ENCODE results near the gene COL4A6. TPM values are rescaled to one million over a fixed set of nuclear protein-coding genes. Genes with fewer than 3 reads are reported as not detected.

Gene COL4A6
- polyA plus RNA-seq, 3 donors from 2014 or later: not detected

GRCh38 chrX:108341947-108342346 lies 96.3 kb downstream of the COL4A6 start:
- no peaks in the 10 kb centered on the region for H3K36me3 Mint-ChIP-seq

GRCh38 chrX:108332281-108332680 lies 105.9 kb downstream of the COL4A6 start:
- H3K27ac Mint-ChIP-seq: no peak overlapping the region
- no peaks in the 10 kb centered on the region for H3K36me3 Mint-ChIP-seq
- H3K4me3 Mint-ChIP-seq: no peak overlapping the region
- DNase-seq: no peak
- peaks cover 0 to 4% (median 0%) of the 10 kb centered on the region in 3 donors for H3K27me3 Mint-ChIP-seq (ENCODE audit: low read depth in 3 of 3)
- no peaks in the 10 kb centered on the region for H3K9me3 Mint-ChIP-seq
- no peaks in the 10 kb centered on the region for H3K4me1 Mint-ChIP-seq

More at GRCh38 chrX:108341947-108342346, 96.3 kb downstream of the COL4A6 start:
- Mint-ChIP-seq H3K9me3 (peaks cover 0 to 4% (median 0%) of the 10 kb centered on the region in 6 donors), H3K27ac (no peak overlapping the region), H3K27me3 (ENCODE audit: low read depth in 3 of 3) (peaks cover 0 to 9% (median 1%) of the 10 kb centered on the region in 3 donors), H3K4me1 (no peaks in the 10 kb centered on the region), H3K4me3 (no peak overlapping the region)
- no peak for DNase-seq

GRCh38 chrX:108331126-108331909 lies 106.9 kb downstream of the COL4A6 start:
- Mint-ChIP-seq H3K9me3 (no peaks in the 10 kb centered on the region), H3K27ac (no peak overlapping the region), H3K27me3 (ENCODE audit: low read depth in 3 of 3) (peaks cover 0 to 4% (median 0%) of the 10 kb centered on the region in 3 donors), H3K4me3 (no peak overlapping the region), H3K4me1 (no peaks in the 10 kb centered on the region), H3K36me3 (no peaks in the 10 kb centered on the region)
- no peak for DNase-seq

GRCh38 chrX:108323751-108324150 lies 114.5 kb downstream of the COL4A6 start:
- H3K27me3 Mint-ChIP-seq (ENCODE audit: low read depth in 3 of 3): peaks cover 0 to 8% (median 3%) of the 10 kb centered on the region in 3 donors
- H3K4me1 Mint-ChIP-seq: no peaks in the 10 kb centered on the region
- H3K9me3 Mint-ChIP-seq: no peaks in the 10 kb centered on the region
- no peak overlapping the region for H3K4me3 Mint-ChIP-seq
- DNase-seq: no peak
- no peak overlapping the region for H3K27ac Mint-ChIP-seq
- no peaks in the 10 kb centered on the region for H3K36me3 Mint-ChIP-seq

- Mint-ChIP-seq H3K4me3 (no peak overlapping the region), H3K27me3 (ENCODE audit: low read depth in 3 of 3) (peaks cover 0 to 5% (median 3%) of the 10 kb centered on the region in 3 donors), H3K4me1 (no peaks in the 10 kb centered on the region), H3K27ac (no peak overlapping the region), H3K36me3 (no peaks in the 10 kb centered on the region), H3K9me3 (no peaks in the 10 kb centered on the region)
- DNase-seq: no peak
Observed at GRCh38 chrX:108322234-108322633, 116.0 kb downstream of the COL4A6 start.

GRCh38 chrX:108316456-108316855 lies 121.8 kb downstream of the COL4A6 start:
- Mint-ChIP-seq H3K4me1 (no peaks in the 10 kb centered on the region), H3K9me3 (peaks cover 0 to 3% (median 0%) of the 10 kb centered on the region in 6 donors), H3K27ac (no peak overlapping the region), H3K27me3 (ENCODE audit: low read depth in 3 of 3) (peaks cover 2 to 12% (median 4%) of the 10 kb centered on the region in 3 donors), H3K36me3 (no peaks in the 10 kb centered on the region), H3K4me3 (no peak overlapping the region)
- no peak for DNase-seq

GRCh38 chrX:108313669-108314068 lies 124.6 kb downstream of the COL4A6 start:
- peaks cover 2 to 6% (median 2%) of the 10 kb centered on the region in 3 donors for H3K27me3 Mint-ChIP-seq (ENCODE audit: low read depth in 3 of 3)
- H3K27ac Mint-ChIP-seq: no peak overlapping the region
- no peak for DNase-seq
- H3K4me3 Mint-ChIP-seq: no peak overlapping the region
- no peaks in the 10 kb centered on the region for H3K4me1 Mint-ChIP-seq
- H3K36me3 Mint-ChIP-seq: no peaks in the 10 kb centered on the region
- peaks cover 0 to 3% (median 0%) of the 10 kb centered on the region in 6 donors for H3K9me3 Mint-ChIP-seq

GRCh38 chrX:108312957-108313356 lies 125.3 kb downstream of the COL4A6 start:
- no peaks in the 10 kb centered on the region for H3K36me3 Mint-ChIP-seq
- DNase-seq: no peak
- H3K27ac Mint-ChIP-seq: no peak overlapping the region
- no peak overlapping the region for H3K4me3 Mint-ChIP-seq
- no peaks in the 10 kb centered on the region for H3K4me1 Mint-ChIP-seq
- peaks cover 0 to 3% (median 0%) of the 10 kb centered on the region in 6 donors for H3K9me3 Mint-ChIP-seq
- H3K27me3 Mint-ChIP-seq (ENCODE audit: low read depth in 3 of 3): peaks cover 2 to 6% (median 2%) of the 10 kb centered on the region in 3 donors

GRCh38 chrX:108312011-108312410 lies 126.2 kb downstream of the COL4A6 start:
- H3K36me3 Mint-ChIP-seq: no peaks in the 10 kb centered on the region
- peaks cover 2 to 6% (median 2%) of the 10 kb centered on the region in 3 donors for H3K27me3 Mint-ChIP-seq (ENCODE audit: low read depth in 3 of 3)
- H3K27ac Mint-ChIP-seq: no peak overlapping the region
- DNase-seq: no peak
- H3K4me1 Mint-ChIP-seq: no peaks in the 10 kb centered on the region
- no peak overlapping the region for H3K4me3 Mint-ChIP-seq
- peaks cover 0 to 2% (median 0%) of the 10 kb centered on the region in 6 donors for H3K9me3 Mint-ChIP-seq

GRCh38 chrX:108310506-108310905 lies 127.7 kb downstream of the COL4A6 start:
- no peaks in the 10 kb centered on the region for H3K9me3 Mint-ChIP-seq
- H3K36me3 Mint-ChIP-seq: no peaks in the 10 kb centered on the region
- no peak overlapping the region for H3K4me3 Mint-ChIP-seq
- no peaks in the 10 kb centered on the region for H3K4me1 Mint-ChIP-seq
- DNase-seq: no peak
- peaks cover 2 to 5% (median 2%) of the 10 kb centered on the region in 3 donors for H3K27me3 Mint-ChIP-seq (ENCODE audit: low read depth in 3 of 3)
- no peak overlapping the region for H3K27ac Mint-ChIP-seq

- no peak for DNase-seq
- Mint-ChIP-seq H3K27ac (no peak overlapping the region), H3K27me3 (ENCODE audit: low read depth in 3 of 3) (peaks cover 2 to 4% (median 2%) of the 10 kb centered on the region in 3 donors), H3K36me3 (no peaks in the 10 kb centered on the region), H3K4me1 (no peaks in the 10 kb centered on the region), H3K9me3 (no peaks in the 10 kb centered on the region), H3K4me3 (no peak overlapping the region)
Observed at GRCh38 chrX:108309144-108309543, 129.1 kb downstream of the COL4A6 start.

- H3K9me3 Mint-ChIP-seq: no peaks in the 10 kb centered on the region
- H3K27ac Mint-ChIP-seq: no peak overlapping the region
- H3K4me3 Mint-ChIP-seq: no peak overlapping the region
- H3K36me3 Mint-ChIP-seq: no peaks in the 10 kb centered on the region
- no peak for DNase-seq
- no peaks in the 10 kb centered on the region for H3K4me1 Mint-ChIP-seq
- no peaks in the 10 kb centered on the region for H3K27me3 Mint-ChIP-seq (ENCODE audit: low read depth in 3 of 3)
Observed at GRCh38 chrX:108307132-108308085, 130.8 kb downstream of the COL4A6 start.

- Mint-ChIP-seq H3K9me3 (no peaks in the 10 kb centered on the region), H3K27me3 (ENCODE audit: low read depth in 3 of 3) (no peaks in the 10 kb centered on the region), H3K4me3 (no peak overlapping the region), H3K4me1 (no peaks in the 10 kb centered on the region), H3K27ac (no peak overlapping the region), H3K36me3 (no peaks in the 10 kb centered on the region)
- no peak for DNase-seq
Observed at GRCh38 chrX:108306086-108306485, 132.1 kb downstream of the COL4A6 start.

GRCh38 chrX:108304757-108305156 lies 133.5 kb downstream of the COL4A6 start:
- Mint-ChIP-seq H3K27ac (no peak overlapping the region), H3K27me3 (ENCODE audit: low read depth in 3 of 3) (no peaks in the 10 kb centered on the region), H3K9me3 (no peaks in the 10 kb centered on the region), H3K36me3 (no peaks in the 10 kb centered on the region), H3K4me3 (no peak overlapping the region), H3K4me1 (no peaks in the 10 kb centered on the region)
- no peak for DNase-seq

Data from immature natural killer cell (primary cell).